Duodenal mucosa (tissue), 2 donors: ENCODE results near the gene ISLR2.

Experiments used
- H3K27ac ChIP-seq: one replicate; pipeline ENCODE4 v1.7.0; 2013; ENCODE audit warnings: low read depth, low read length
- H3K27me3 ChIP-seq, 2 donors: one replicate each; pipeline ENCODE4 v1.7.0; 2013; ENCODE audit warnings: low read length in 2 of 2, control low read depth in 1 of 2; ENCODE audit not compliant: insufficient read depth in 2 of 2, control insufficient read depth in 1 of 2
- H3K36me3 ChIP-seq, 2 donors: one replicate each; pipeline ENCODE4 v1.7.0; 2013; ENCODE audit warnings: low read length in 2 of 2, control low read depth in 1 of 2; ENCODE audit not compliant: insufficient read depth in 2 of 2, control insufficient read depth in 1 of 2
- H3K4me1 ChIP-seq, 2 donors: one replicate each; pipeline ENCODE4 v1.7.0; 2013; ENCODE audit warnings: low read length in 2 of 2, control low read depth in 1 of 2; ENCODE audit not compliant: insufficient read depth in 2 of 2, control insufficient read depth in 1 of 2
- H3K4me3 ChIP-seq, 2 donors: one replicate each; pipeline ENCODE4 v1.7.0; 2013; ENCODE audit warnings: low read length in 2 of 2, low read depth in 1 of 2
- H3K9ac ChIP-seq, 2 donors: one replicate each; pipeline ENCODE4 v1.7.0; 2013; ENCODE audit warnings: low read length in 2 of 2, low read depth in 1 of 2
- H3K9me3 ChIP-seq, 2 donors: one replicate each; pipeline ENCODE4 v1.7.0; 2013; ENCODE audit warnings: low read length in 2 of 2, control low read depth in 1 of 2; ENCODE audit not compliant: control insufficient read depth in 1 of 2

The ISLR2 gene

DNA sequence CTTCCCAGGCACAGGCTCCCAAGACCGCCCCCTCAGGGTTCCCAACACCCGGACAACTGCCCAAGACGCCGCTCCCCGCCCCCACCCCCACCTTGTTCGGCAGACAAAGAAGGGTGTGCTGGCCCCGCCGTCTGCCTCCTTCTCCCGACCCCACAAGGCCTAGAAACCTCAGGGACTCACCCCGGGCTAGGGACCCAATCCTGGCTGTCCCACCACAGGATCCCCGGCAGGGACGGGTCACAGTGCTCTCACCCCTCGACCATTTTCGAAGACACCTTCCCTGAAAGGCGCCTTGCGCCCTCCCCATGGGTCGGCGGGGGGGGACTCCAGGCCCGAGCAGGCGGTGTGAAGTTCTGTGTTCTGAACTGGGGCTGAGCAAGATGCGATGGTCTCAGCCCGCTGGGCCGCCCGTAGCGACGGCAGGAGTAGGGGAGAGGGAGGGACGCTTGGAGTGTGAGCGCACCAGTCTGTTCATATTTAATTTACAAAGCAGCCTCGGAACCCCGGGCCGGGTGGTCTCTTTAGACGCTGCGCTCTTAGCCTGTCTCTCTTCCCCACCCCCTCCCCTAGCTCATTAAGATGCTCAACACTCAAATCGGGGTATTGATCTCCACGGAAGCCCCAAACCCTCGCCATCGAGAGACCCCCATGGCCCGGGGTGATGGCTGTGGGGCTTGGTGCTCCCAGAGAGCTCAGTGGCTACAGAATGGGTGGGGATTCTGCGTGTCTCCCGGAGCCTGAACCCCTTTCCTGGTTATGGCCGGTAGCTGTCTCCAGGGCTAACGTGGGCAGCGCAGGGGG lies 1.4 kb upstream of the ISLR2 start:
- no peak overlapping the region for H3K27ac ChIP-seq
- no peak overlapping the region for H3K4me3 ChIP-seq
- H3K9ac ChIP-seq = no peak overlapping the region
- peaks cover 54 to 64% of the 10 kb centered on the region in 2 donors for H3K27me3 ChIP-seq
- no peaks in the 10 kb centered on the region for H3K36me3 ChIP-seq
- no peaks in the 10 kb centered on the region for H3K4me1 ChIP-seq
- H3K9me3 ChIP-seq = peaks cover 0 to 4% of the 10 kb centered on the region in 2 donors

DNA sequence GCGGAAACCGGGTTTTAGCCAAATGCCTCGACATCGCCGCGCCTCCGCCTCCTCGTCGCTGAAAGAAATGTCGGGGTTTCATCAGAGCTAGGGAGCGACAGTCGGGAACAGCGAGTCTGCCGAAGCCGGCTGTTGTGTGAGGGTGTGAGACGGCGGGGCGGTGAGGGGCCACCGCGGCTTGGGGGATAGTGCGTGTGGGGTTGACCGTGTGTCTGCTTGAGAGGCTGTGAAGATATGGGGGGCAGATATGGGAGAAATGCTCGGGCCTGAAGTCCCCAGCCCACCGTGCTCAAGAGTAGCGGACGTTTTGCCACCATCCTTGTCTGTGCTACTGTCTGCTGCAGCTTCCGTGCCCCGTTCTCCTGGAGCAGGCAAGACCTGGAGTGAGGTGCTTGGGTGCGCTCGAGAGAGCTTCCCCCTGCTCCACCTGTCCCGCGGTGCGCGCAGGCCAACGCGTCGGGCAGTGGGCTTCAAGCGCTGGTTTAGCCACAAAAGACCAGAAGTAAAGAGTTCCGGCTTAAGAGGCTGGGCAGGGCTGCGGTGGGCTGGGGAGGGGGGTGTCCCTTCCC lies 716 bp upstream of the ISLR2 start:
- no peak overlapping the region for H3K27ac ChIP-seq
- peaks cover 59 to 71% of the 10 kb centered on the region in 2 donors for H3K27me3 ChIP-seq
- peaks cover 0 to 4% of the 10 kb centered on the region in 2 donors for H3K9me3 ChIP-seq
- peaks cover 0 to under 1% of the 10 kb centered on the region in 2 donors for H3K4me1 ChIP-seq
- no peaks in the 10 kb centered on the region for H3K36me3 ChIP-seq
- no peak overlapping the region for H3K9ac ChIP-seq
- H3K4me3 ChIP-seq = no peak overlapping the region

DNA sequence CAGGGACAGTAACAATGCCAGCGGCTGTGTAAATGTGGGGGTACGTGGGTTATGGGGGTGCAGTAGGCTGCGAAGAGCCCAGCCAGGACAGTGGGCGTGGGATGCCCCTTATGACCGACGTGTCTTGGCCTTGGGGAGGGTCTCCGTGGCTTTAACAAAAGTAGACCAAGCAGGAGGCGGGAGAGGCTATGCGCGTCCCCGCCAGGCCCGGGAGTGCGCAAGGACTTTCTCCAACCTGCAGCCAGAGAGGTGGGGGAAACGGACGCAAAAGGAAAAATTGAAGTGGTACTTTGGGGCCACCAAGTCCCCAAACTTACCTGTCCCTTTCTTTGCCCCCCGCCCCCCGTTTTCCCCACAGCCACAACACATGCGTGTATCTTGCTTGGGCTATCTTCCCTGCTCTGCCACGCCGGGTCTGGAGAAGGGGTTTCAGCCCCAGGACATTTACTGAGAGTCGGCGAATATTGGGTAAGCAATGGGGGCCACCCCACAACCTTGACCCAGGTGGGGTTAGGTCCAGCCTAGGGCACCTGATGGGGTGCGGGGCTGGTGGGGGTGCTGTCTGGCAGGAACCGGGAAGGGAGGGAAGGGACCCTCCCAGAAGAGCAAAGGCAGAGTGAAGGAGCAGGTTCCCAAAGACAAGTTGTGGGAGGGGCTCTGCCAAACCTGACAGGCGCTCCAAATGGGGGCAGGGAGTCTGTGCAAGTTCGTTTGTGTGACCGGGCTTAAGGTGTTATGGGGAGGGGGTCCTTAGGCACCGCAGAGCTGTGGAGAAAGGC lies 652 bp downstream of the ISLR2 start:
- peaks cover 68 to 83% of the 10 kb centered on the region in 2 donors for H3K27me3 ChIP-seq
- no peaks in the 10 kb centered on the region for H3K36me3 ChIP-seq
- no peak overlapping the region for H3K27ac ChIP-seq
- no peak overlapping the region for H3K4me3 ChIP-seq
- peaks cover 4 to 7% of the 10 kb centered on the region in 2 donors for H3K4me1 ChIP-seq
- H3K9me3 ChIP-seq = peaks cover 0 to 4% of the 10 kb centered on the region in 2 donors
- H3K9ac ChIP-seq = no peak overlapping the region

DNA sequence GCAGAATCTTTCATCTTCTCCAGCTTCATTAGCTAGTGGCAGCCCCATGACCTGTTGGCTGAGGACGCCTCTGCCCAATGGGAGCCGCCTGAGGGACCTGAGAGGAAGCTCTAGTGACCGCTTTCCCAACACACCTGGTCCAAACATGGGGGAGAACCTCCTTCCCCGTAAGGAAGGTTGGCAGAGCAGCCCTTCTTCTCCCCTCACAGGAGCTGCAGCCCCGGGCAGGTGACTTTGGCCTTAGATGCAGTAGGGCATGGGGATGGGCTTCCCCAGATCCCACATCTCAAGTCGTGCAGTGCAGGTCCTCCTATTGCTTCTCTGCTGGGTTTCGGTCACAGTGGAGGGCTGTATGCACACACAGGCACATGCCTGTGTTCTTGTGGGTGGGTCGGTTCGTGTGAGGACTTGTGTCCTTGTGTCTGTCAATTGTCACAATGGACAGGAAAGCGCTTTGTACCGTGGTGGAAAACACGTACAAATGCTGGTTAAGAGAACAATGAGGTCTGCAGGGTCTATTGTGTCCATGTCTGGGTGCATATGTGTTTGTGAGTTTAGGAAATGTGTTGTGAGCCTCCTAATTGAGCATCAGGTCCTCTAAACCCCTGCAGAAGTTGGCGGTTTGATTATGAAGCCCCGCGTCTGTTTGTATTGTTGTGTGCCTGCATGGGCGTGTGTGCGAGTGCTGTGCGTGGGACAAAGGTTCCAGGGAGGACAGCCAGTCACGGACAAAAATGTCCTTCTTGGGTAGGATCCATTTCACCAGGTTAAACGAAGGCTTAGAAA lies 1.4 kb downstream of the ISLR2 start:
- no peaks in the 10 kb centered on the region for H3K36me3 ChIP-seq
- no peak overlapping the region for H3K27ac ChIP-seq
- H3K27me3 ChIP-seq = peaks cover 73 to 87% of the 10 kb centered on the region in 2 donors
- peaks cover 4 to 8% of the 10 kb centered on the region in 2 donors for H3K4me1 ChIP-seq
- H3K9me3 ChIP-seq = peaks cover 0 to 4% of the 10 kb centered on the region in 2 donors
- H3K9ac ChIP-seq = no peak overlapping the region
- H3K4me3 ChIP-seq = no peak overlapping the region

DNA sequence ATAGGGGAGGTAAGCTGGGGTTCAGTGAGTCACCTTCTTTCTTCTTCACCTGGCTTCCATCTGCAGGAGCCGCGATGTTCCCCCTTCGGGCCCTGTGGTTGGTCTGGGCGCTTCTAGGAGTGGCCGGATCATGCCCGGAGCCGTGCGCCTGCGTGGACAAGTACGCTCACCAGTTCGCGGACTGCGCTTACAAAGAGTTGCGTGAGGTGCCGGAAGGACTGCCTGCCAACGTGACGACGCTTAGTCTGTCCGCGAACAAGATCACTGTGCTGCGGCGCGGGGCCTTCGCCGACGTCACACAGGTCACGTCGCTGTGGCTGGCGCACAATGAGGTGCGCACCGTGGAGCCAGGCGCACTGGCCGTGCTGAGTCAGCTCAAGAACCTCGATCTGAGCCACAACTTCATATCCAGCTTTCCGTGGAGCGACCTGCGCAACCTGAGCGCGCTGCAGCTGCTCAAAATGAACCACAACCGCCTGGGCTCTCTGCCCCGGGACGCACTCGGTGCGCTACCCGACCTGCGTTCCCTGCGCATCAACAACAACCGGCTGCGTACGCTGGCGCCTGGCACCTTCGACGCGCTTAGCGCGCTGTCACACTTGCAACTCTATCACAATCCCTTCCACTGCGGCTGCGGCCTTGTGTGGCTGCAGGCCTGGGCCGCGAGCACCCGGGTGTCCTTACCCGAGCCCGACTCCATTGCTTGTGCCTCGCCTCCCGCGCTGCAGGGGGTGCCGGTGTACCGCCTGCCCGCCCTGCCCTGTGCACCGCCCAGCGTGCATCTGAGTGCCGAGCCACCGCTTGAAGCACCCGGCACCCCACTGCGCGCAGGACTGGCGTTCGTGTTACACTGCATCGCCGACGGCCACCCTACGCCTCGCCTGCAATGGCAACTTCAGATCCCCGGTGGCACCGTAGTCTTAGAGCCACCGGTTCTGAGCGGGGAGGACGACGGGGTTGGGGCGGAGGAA lies 2.6 kb downstream of the ISLR2 start:
- H3K9me3 ChIP-seq = peaks cover 0 to 4% of the 10 kb centered on the region in 2 donors
- H3K4me3 ChIP-seq = no peak overlapping the region
- no peak overlapping the region for H3K27ac ChIP-seq
- H3K36me3 ChIP-seq = no peaks in the 10 kb centered on the region
- H3K4me1 ChIP-seq = peaks cover 4 to 8% of the 10 kb centered on the region in 2 donors
- no peak overlapping the region for H3K9ac ChIP-seq
- H3K27me3 ChIP-seq = peaks cover 82 to 89% of the 10 kb centered on the region in 2 donors

DNA sequence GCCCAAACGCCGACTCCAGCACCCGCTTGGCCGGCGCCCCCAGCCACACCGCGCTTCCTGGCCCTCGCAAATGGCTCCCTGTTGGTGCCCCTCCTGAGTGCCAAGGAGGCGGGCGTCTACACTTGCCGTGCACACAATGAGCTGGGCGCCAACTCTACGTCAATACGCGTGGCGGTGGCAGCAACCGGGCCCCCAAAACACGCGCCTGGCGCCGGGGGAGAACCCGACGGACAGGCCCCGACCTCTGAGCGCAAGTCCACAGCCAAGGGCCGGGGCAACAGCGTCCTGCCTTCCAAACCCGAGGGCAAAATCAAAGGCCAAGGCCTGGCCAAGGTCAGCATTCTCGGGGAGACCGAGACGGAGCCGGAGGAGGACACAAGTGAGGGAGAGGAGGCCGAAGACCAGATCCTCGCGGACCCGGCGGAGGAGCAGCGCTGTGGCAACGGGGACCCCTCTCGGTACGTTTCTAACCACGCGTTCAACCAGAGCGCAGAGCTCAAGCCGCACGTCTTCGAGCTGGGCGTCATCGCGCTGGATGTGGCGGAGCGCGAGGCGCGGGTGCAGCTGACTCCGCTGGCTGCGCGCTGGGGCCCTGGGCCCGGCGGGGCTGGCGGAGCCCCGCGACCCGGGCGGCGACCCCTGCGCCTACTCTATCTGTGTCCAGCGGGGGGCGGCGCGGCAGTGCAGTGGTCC lies 3.5 kb downstream of the ISLR2 start:
- Histone ChIP-seq H3K4me1 (peaks cover 4 to 8% of the 10 kb centered on the region in 2 donors), H3K27me3 (peaks cover 73 to 82% of the 10 kb centered on the region in 2 donors)

DNA sequence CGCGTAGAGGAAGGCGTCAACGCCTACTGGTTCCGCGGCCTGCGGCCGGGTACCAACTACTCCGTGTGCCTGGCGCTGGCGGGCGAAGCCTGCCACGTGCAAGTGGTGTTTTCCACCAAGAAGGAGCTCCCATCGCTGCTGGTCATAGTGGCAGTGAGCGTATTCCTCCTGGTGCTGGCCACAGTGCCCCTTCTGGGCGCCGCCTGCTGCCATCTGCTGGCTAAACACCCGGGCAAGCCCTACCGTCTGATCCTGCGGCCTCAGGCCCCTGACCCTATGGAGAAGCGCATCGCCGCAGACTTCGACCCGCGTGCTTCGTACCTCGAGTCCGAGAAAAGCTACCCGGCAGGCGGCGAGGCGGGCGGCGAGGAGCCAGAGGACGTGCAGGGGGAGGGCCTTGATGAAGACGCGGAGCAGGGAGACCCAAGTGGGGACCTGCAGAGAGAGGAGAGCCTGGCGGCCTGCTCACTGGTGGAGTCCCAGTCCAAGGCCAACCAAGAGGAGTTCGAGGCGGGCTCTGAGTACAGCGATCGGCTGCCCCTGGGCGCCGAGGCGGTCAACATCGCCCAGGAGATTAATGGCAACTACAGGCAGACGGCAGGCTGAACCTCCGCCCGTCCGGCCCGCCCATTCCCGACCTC lies 4.1 kb downstream of the ISLR2 start:
- Histone ChIP-seq H3K4me3 (no peak overlapping the region), H3K9ac (no peak overlapping the region), H3K4me1 (peaks cover 4 to 8% of the 10 kb centered on the region in 2 donors), H3K9me3 (peaks cover 0 to 4% of the 10 kb centered on the region in 2 donors), H3K27ac (no peak overlapping the region), H3K36me3 (no peaks in the 10 kb centered on the region), H3K27me3 (peaks cover 67 to 77% of the 10 kb centered on the region in 2 donors)

More for the DNA sequence above, 3.5 kb downstream of the ISLR2 start:
- Histone ChIP-seq H3K27ac (no peak overlapping the region), H3K9ac (no peak overlapping the region), H3K36me3 (no peaks in the 10 kb centered on the region), H3K4me3 (no peak overlapping the region), H3K9me3 (peaks cover 0 to 4% of the 10 kb centered on the region in 2 donors)

DNA sequence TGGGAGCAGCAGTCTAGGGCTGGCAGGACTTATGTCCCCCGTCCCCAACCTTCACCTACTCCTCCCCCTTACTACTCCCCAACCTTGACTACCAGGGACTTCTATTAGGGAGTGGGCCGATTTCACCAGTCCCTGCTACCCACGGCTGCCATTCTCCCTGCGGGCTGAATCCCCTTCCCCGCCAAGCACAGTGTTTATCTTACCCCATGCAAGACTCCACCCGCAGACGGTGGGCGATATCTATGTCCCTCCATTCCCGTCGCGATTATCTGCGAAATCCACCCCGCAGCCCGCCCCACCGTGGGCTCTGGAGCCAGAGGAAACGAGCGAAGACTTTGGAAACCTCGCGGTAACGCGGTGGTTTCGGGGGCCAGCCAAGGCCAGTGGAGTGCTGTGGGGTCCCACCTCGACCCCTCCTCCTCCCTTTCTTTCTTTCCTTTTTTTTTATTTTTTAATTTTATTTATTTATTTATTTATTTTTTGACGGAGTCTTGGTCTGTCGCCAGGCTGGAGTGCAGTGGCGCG lies 4.7 kb downstream of the ISLR2 start:
- Histone ChIP-seq H3K27me3 (peaks cover 63 to 76% of the 10 kb centered on the region in 2 donors), H3K27ac (no peak overlapping the region), H3K4me1 (peaks cover 4 to 8% of the 10 kb centered on the region in 2 donors), H3K9me3 (peaks cover 0 to 4% of the 10 kb centered on the region in 2 donors), H3K4me3 (no peak overlapping the region), H3K9ac (no peak overlapping the region), H3K36me3 (no peaks in the 10 kb centered on the region)
